NT2/D1 (cell line): ENCODE data around the gene KDM4B.
"Not testable (repeated sequence)": the region's sequence is repeated elsewhere in the genome, so short reads cannot be mapped to it uniquely, and the experiment has no call there.

Source experiments
- SUZ12 ChIP-seq: IDR thresholded peaks from 2 replicates; pipeline ENCODE4 v1.6.1; 2011; ENCODE audit not compliant: insufficient read length, insufficient read depth; ENCODE audit errors: extremely low read depth
- YY1 ChIP-seq: IDR thresholded peaks from 2 replicates; pipeline ENCODE4 v1.6.1; 2011; ENCODE audit not compliant: insufficient read length, insufficient read depth
- ZNF274 ChIP-seq: IDR thresholded peaks from 2 replicates; pipeline ENCODE4 v1.6.1; 2011; ENCODE audit warnings: mild to moderate bottlenecking, low read depth, low read length

GRCh38 chr19:5158549-5159134 lies 189.7 kb downstream of the KDM4B start:
- not testable (repeated sequence) for TF ChIP-seq YY1, SUZ12, ZNF274
